GM18502 (cell line): Measurements from ENCODE around the gene UNC13C.

Experiments used
- ATAC-seq: cut with Tn5 transposase; IDR thresholded peaks from one replicate; pipeline ENCODE4 v1.9.1; 2021; ENCODE audit warnings: mild to moderate bottlenecking; ENCODE audit not compliant: unreplicated experiment, poor library complexity

UNC13C gene

DNA sequence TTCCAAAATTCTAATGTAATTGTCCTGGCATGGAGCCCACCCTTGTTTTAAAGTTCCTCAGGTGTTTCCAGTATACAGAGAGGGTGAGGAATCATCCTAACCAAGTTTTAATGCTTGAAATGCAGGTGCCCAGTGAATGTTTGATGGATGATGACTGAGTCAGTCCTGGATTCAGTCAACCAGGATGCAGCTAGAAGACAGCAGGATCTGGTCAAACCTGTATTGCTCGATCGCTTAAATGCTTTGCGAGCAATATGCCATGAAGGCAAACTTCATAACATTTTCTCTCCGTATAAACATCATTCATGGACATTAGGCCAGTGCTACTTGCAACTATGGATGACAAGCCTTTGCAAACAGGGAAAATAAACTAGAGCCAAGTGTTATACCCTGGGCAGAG lies 627.3 kb downstream of the UNC13C start:
- ATAC-seq = no peak

DNA sequence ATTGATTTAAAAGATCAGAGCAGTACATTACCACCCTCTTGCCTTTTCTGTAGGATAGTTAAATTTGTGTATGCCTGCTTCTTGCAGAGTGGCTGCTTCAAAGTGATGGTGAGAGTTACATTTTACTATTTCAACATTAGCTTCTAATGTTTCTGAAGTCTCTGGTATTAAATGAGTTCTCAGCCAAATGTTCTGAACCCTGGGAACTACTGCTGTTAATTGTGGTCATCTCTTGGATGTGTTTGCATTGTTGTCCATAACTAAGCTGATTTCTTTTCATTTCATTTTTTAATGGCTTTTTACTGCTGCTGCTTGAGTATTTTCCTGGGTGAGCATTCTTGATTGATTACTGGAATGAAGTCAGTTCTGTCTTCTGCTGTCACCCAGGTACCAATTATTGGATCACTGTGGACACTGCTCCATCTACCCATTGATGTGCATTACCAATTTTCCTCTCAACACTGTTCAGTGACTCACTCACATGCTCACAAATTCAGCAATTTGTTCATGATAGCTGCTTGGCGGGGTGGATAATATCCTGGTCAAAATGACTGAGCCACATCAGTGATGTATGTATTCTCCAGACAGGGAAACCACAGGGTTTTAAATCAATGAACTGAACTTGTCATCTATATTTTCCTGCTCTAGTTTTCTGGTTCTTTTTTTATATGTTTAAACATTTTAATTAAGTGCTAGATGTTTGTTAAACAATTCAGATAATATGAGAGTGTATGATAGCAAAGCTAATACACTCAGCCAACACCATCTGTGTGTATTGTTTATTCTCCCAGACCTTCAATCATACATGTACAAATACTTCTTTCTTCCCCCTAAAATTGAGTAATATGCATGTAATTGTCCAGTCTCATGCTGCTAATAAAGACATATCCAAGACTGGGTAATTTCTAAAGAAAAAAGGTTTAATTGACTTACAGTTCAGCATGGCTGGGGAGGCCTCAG lies 630.9 kb downstream of the UNC13C start:
- no peak for ATAC-seq

- no peak for ATAC-seq
Measured at GRCh38 chr15:54618120-54618519, 639.9 kb downstream of the UNC13C start.

DNA sequence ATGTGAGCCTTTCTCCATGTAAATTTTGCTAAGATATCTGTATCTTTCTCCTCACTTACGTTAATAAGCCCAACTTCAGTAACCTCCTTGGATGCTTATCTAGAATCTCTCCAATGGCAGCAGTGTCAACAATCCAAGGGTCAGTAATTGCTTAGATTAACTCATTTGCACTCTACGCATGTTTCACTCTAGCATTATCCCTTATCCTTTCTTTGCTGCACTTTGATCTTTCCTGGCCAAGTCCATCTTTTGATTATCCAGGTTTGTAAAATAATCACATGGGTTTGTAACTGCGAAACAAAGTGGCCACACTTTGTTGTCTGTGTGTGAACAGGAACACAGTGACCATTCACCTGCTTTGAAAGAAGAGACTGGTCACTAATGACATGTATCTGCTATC lies 640.9 kb downstream of the UNC13C start:
- no peak for ATAC-seq

DNA sequence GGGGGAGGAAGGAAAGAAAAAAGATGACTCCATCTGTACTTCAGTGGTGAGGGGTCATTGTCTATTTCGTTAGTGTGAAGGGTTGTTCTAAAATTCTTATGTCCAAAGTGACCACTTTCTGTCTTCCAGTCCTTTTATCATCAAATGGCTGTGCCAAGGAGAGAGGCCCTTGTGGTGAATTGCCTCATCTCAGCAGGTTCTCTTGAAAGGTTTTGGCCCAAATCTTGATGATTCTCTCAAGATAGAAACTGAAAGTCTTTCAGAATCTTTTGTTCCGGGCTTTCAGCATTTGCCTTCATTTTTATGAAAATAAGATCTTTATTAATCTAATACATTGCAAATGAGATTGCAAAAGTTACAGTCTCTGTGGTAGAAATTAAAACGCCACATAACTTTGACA lies 642.7 kb downstream of the UNC13C start:
- ATAC-seq = no peak

DNA sequence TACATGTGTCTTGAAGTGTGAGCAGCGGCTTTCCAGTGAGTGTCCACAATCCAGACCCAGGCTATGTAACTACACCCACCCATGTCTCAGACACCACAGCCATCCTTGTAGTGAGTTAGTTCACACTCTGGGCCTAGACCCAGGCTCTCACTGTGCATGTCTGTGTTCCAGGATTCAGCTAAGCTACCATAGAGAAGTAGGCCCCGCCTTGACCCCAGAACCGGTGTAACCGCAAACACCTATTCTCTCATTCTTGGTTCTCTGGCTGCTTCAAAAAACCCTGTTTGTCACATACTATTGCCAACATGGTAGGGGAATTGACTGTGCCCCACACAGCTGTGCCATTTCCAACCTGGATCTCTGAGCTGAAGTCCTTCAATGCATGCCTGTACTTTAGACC lies 657.9 kb downstream of the UNC13C start:
- ATAC-seq = no peak

DNA sequence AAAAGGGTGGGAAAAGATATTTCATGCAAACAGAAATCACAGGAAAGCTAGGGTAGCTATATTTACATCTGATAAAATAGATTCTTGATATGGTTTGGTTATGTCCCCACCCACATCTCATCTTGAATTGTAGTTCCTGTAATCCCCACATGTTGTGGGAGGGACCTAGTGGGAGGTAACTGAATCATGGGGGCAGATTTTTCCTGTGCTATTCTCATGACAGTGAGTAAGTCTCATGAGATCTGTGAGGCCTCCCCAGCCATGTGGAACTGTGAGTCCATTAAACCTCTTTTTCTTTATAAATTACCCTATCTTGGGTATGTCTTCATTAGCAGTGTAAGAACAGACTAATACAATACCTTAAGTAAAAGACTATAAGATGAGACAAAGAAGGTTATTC lies 660.4 kb downstream of the UNC13C start:
- ATAC-seq = no peak

- ATAC-seq = no peak
Measured at GRCh38 chr15:54640873-54641272, 662.6 kb downstream of the UNC13C start.

- no peak for ATAC-seq
Measured at GRCh38 chr15:54644796-54645195, 666.6 kb downstream of the UNC13C start.

DNA sequence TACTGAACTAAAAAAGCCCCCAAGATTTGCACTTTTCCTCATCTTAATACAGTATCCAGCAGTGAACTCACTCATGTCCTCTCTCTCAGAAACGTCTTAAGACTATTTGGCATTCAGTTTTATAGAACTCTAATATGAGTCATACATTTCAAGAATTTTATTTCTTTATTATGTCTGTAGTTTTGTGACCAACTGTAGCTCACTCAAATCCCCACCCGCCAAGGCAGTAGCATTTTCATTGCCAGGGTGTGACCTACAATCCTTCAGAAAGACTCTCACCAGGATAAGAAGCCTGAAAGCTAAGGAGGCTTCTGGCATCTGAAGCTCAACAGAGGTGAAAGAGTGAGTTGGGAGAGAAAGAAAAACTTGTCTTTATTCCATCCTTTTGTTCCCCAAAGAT lies 681.4 kb downstream of the UNC13C start:
- no peak for ATAC-seq

DNA sequence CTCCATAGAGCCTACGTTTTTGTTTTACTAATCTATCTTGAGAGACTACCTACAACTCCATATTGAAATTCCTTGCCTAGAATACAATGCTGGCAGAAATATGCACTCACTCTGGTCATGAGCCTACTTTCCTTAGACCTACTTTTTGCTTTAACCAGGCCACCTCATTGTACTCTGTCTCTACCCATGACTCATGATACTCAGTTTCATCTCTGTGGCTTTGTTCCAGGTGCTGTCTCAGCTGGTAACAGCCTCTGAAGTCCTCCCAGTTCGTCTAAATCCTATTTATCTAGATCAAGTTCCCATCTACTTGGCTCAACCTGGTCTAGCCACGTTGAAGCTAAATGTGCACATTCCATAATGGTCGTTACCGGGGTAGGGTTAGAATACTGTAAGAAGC lies 682.1 kb downstream of the UNC13C start:
- no peak for ATAC-seq

- ATAC-seq = no peak
Measured at GRCh38 chr15:54675241-54675640, 697.0 kb downstream of the UNC13C start.

- no peak for ATAC-seq
Measured at GRCh38 chr15:54681584-54681983, 703.3 kb downstream of the UNC13C start.
